ENCODE data around the gene CELA3B.
"Not testable (repeated sequence)": the region's sequence is repeated elsewhere in the genome, so short reads cannot be mapped to it uniquely, and the experiment has no call there.

The CELA3B gene

DNA sequence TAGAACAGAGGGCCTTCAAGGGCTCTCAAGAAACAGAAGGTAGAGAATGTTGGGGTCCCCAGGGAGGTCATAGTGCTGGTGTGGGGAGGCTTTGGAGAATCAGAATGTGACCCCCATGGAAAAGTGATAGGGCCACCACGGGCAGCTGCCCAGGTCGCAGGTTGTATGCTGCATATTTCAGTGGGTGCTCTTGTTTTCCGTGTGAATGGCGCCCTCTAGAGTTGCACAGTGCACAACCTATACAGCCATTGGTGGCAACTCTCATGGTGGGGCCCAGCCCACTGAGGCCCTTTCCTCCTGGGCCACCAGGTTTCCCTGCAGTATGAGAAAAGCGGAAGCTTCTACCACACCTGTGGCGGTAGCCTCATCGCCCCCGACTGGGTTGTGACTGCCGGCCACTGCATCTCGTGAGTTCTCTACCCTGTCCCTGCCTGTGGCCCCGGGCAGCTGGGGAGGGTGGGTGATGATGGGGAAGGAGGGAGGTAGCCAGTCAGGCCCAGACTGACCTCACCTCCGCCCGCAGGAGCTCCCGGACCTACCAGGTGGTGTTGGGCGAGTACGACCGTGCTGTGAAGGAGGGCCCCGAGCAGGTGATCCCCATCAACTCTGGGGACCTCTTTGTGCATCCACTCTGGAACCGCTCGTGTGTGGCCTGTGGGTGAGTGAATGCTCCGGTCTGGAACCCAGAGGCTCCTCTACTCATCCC lies 3.8 kb downstream of the CELA3B start:
- not testable (repeated sequence) for DNase-seq (ENCODE audit: low spot score)

GRCh38 chr1:21981253-21981652 lies 4.4 kb downstream of the CELA3B start:
- DNase-seq (ENCODE audit: low spot score), result not testable (repeated sequence)

DNA sequence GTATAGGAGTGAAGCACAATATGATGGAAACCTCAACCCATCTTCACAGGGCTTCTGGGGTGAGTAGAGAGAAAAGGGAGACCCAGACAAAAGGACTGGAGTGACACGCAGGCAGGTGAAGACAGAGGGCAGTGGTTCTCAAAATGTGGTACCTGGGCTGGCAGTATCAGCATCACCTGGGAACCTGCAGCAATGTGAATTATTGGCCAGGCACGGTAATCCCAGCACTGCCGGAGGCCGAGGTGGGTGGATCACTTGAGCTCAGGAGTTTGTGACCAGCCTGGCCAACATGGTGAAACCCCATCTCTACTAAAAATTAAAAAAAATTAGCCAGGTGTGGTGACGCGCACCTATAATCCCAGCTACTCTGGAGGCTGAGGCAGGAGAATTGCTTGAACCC lies 5.3 kb downstream of the CELA3B start:
- not testable (repeated sequence) for DNase-seq (ENCODE audit: low spot score)

DNA sequence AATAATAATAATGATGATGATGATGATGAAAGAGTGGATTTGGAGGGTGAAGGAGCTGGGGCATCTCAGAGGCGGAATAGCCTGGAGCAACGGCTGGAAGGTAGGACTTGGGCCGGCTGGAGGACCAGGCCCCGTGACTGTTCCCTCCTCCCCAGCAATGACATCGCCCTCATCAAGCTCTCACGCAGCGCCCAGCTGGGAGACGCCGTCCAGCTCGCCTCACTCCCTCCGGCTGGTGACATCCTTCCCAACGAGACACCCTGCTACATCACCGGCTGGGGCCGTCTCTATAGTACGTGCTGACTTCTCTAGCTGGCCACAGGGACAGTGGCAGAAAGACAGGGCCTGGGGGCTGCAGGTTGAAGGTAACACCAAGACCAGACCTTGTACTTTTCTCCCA lies 6.7 kb downstream of the CELA3B start:
- DNase-seq (ENCODE audit: low spot score), result not testable (repeated sequence)

GRCh38 chr1:21985893-21986292 lies 9.1 kb downstream of the CELA3B start:
- DNase-seq (ENCODE audit: low spot score), result not testable (repeated sequence)

DNA sequence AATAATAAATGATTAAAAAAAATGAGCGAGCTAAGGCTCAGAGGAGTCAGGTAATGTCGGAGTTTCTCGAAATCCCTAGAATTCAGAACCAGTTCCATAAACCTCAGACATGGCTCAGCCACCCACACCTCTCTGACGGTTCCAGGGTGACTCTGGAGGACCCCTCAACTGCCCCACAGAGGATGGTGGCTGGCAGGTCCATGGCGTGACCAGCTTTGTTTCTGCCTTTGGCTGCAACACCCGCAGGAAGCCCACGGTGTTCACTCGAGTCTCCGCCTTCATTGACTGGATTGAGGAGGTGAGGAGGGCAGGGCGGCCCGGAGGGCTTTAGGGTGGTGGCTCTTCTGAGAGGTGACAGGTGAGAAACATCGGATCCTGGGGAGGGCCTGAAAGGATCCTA lies 9.6 kb downstream of the CELA3B start:
- not testable (repeated sequence) for DNase-seq (ENCODE audit: low spot score)

DNA sequence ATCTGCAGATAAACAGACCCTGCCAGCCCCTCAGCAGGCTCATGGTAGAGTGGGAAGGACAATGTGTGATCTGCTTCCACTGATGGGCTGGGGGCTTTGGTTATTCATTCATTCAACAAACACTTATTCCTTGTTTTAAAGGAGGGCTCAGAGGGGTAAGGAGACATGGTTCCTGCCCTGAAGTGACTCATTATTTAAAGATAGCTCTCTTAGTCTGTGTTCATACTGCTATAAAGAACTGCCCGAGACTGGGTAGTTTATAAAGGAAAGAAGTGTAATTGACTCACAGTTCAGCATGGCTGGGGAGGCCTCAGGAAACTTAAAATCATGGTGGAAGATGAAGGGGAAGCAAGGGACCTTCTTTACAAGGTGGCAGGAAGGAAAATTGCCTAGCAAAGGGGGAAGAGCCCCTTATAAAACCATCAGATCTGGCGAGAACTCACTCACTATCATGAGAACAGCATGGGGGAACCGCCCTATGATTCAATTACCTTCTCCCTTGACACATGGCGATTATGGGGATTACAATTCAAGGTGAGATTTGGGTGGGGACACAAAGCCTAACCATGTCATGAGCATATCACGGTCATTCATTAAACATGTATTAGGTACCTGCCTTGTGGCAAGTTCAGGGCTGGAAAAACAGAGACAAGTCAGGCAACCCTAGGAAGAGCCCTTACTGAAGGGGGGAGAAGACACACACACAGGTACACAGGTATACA lies 13.0 kb downstream of the CELA3B start:
- not testable (repeated sequence) for DNase-seq (ENCODE audit: low spot score)

DNA sequence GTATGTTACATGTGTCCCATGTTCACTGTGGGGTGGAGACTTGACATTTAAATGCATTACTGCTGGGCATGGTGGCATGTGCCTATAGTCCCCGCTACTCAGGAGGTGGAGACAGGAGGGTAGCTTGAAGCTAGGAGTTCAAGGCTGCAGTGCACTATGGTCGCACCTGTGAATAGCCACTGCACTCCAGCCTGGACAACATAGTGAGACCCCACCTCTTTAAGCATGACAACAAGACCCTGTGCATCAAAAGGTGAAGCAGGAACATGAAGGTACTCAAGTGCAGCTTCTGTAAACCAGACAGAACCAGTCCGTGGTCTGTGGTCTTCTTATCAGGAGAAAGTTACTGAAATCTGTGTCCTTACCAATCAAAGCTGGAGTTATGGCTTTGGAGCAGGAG lies 15.4 kb downstream of the CELA3B start:
- not testable (repeated sequence) for DNase-seq (ENCODE audit: low spot score)

GRCh38 chr1:21994716-21995115 lies 17.9 kb downstream of the CELA3B start:
- DNase-seq (ENCODE audit: low spot score), result not testable (repeated sequence)

DNA sequence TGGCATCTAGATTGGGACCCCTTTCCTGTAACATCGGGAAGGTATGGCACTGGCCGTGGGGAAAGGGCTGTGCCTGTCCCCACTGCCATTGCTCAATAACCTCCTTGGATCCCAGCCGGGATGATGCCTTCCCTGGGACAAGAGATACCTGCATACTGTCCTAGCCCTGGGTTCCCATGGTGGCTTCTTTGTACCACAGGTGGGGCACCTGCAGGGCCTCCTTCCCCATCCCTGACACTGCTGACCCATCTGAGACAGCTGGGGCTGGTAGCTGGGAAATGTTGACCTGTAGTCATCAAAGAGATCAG lies 19.8 kb downstream of the CELA3B start:
- not testable (repeated sequence) for DNase-seq (ENCODE audit: low spot score)

DNA sequence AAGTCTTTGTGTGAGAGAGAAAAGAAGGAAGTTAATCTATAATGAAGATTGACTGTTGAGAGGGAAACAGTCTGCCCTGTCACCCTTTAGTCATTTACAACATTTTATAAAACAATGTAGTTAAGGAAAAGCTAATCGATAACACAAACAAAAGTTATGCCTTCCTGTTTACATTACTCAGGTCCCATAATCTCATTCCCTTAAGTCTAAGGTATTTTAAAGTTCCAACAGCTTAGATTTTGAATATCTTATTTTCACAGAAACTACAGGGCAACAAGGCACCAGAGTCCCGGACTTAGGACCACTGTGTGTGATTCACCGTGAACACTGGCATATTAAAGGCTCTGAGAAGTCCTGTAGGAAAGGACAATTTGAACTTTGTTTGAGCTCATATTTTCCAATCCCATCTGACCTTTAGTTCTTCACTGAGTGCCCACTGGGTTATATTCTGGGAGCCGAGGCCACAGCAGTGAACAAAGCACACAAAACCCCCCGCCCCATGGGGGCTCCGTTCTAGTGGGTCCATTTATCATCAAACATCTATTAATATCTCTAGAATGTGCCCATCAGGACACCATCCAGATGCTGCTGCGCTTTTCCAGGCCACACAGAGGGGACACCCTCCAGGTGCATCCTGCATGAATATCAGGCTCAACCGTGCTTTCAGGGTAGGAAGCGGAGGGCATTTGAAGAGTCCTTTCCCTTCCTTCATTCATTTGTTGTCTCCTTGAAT lies 21.2 kb downstream of the CELA3B start:
- DNase-seq (ENCODE audit: low spot score), result not testable (repeated sequence)

GRCh38 chr1:21998624-21999294 lies 21.9 kb downstream of the CELA3B start:
- not testable (repeated sequence) for DNase-seq (ENCODE audit: low spot score)

DNA sequence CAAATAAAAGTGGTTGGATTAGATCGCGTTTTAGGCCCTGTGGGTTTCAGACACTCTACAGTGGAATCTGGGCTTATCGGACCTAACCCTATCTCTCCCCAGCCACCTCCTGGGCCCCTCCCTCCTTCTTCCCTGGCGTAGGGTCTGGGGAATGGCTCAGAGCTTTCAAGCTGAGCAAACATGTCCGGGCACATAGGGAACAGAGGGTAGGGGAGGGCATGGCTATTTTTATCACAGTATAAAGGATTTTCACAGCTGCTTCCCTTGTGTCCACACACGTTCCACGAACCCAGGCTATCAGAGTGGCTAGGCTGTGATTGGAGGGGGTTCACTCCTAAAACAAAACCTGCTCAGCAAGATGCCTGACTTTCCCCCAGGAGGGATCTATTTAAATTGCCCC lies 22.8 kb downstream of the CELA3B start:
- not testable (repeated sequence) for DNase-seq (ENCODE audit: low spot score)

DNA sequence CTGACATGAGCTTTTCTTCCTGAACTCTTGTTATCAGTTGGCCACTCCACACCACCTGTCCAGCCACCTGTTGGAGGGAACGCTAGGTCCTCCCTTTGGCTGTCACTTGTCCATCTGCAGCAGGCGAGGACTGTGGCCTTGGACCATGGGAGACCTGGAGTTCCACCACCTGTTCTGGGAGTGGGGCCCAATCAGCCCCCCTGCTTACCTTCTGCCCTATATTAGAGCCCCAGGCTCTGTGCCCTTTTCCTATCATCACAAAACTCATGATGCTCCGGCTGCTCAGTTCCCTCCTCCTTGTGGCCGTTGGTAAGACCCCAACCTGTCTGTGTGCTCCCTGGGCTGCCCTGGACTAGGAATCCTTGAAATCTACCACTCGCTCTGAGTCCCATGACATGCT lies 24.6 kb downstream of the CELA3B start, which contains the start of gene CELA3A:
CELA3A (plus strand) TSS at position 249 of the 400 bp plus-strand sequence; CDS start at position 267, 18 bp downstream.
- DNase-seq (ENCODE audit: low spot score), result no peak

- not testable (repeated sequence) for DNase-seq (ENCODE audit: low spot score)
Measured at GRCh38 chr1:22002461-22002860, 25.6 kb downstream of the CELA3B start.

DNA sequence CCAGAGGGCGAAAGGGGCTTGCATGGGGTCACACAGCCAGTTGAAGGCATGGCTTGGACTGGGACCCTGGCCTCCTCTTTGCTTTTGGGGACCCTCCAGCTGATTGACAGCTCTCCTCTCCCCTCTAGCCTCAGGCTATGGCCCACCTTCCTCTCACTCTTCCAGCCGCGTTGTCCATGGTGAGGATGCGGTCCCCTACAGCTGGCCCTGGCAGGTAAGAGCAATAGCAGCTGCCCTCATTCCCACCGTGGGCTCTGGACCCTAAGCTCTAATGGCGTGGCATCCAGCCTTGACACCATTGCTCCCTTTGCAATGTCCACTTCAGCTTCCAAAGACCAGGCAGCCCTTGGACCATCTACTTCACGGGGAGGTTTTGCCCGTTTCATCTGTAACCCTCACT lies 26.1 kb downstream of the CELA3B start:
- not testable (repeated sequence) for DNase-seq (ENCODE audit: low spot score)

DNA sequence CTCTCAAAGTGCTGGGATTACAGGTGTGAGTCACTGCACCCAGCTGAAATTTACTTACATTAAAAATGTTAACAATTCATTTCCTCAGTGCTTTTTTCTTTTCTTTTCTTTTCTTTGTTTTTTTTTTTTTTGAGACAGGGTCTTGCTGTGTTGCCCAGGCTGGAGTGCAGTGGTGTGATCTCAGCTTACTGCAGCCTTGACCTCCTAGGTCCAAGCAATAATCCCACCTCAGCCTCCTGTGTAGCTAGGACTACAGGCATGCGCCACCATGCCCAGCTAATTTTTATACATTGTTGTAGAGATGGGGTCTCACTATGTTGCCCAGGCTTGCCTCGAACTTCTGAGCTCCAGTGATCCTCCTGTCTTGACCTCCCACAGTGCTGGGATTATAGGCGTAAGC lies 27.1 kb downstream of the CELA3B start:
- DNase-seq (ENCODE audit: low spot score), result not testable (repeated sequence)

DNA sequence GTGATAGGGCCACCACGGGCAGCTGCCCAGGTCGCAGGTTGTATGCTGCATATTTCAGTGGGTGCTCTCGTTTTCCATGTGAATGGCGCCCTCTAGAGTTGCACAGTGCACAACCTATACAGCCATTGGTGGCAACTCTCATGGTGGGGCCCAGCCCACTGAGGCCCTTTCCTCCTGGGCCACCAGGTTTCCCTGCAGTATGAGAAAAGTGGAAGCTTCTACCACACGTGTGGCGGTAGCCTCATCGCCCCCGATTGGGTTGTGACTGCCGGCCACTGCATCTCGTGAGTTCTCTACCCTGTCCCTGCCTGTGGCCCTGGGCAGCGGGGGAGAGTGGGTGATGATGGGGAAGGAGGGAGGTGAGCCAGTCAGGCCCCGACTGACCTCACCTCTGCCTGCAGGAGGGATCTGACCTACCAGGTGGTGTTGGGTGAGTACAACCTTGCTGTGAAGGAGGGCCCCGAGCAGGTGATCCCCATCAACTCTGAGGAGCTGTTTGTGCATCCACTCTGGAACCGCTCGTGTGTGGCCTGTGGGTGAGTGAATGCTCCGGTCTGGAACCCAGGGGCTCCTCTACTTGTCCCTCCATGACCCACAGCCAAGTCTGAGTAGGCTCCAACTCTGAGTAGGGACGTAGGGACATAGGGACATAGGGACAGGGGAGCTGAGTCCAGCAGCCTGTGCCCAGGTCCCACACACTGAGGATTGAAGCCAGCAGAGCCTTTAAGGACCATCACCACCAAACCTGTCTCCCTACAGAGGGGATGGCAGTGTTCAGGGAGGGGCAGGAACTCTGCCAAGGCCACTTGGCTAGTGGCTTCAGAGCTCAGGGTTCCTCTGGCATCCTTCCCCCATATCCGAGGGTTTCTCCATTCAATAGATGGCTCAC lies 28.7 kb downstream of the CELA3B start:
- not testable (repeated sequence) for DNase-seq (ENCODE audit: low spot score)

GRCh38 chr1:22006736-22007135 lies 29.9 kb downstream of the CELA3B start:
- not testable (repeated sequence) for DNase-seq (ENCODE audit: low spot score)

DNA sequence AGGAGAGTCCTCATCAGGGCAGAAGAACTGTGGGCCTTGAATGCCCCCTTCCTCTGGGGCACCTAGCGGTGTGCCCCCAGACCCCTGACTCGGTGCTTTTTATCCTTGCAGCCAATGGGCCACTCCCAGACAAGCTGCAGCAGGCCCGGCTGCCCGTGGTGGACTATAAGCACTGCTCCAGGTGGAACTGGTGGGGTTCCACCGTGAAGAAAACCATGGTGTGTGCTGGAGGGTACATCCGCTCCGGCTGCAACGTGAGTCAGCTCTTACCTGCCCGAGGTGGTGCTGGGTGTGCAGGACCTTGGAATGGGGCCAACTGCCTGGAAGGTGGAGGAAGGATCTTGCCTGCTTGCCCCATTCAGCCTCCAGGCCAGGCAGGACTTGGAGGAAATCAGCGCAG lies 30.4 kb downstream of the CELA3B start:
- DNase-seq (ENCODE audit: low spot score), result not testable (repeated sequence)

GRCh38 chr1:22009566-22009965 lies 32.7 kb downstream of the CELA3B start:
- not testable (repeated sequence) for DNase-seq (ENCODE audit: low spot score)
